GM23338 (cell line): ENCODE results near the gene PIGH. TPM values are rescaled to one million over a fixed set of nuclear protein-coding genes. Genes with fewer than 3 reads are reported as not detected.

Source experiments
- ATAC-seq: fragments of 200-7000 bp; cut with Tn5 transposase; 3 replicates; pipeline ENCODE4 v1.9.1; 2020
- DNase-seq: peaks from one replicate; pipeline ENCODE4 v3.0.0-alpha.2; 2015; ENCODE audit warnings: low spot score
- H2AFZ ChIP-seq: fragments of 200-600 bp; sonication (generic); 2 replicates; pipeline ENCODE4 v1.8.0; 2016; ENCODE audit warnings: antibody characterized with exemption, mild to moderate bottlenecking, moderate library complexity
- H3F3A ChIP-seq: fragments of 200-600 bp; sonication (generic); replicated peaks from 2 replicates; pipeline ENCODE4 v1.8.0; 2017; ENCODE audit warnings: antibody characterized with exemption, mixed run types, low read depth
- H3K27ac ChIP-seq: fragments of 200-600 bp; sonication (generic); 2 replicates; pipeline ENCODE4 v1.6.1; 2016; ENCODE audit warnings: low read depth
- H3K27me3 ChIP-seq: fragments of 200-600 bp; sonication (generic); 2 replicates; pipeline ENCODE4 v1.8.0; 2016; ENCODE audit warnings: mild to moderate bottlenecking, mixed run types, moderate library complexity; ENCODE audit not compliant: insufficient read depth
- H3K36me3 ChIP-seq: fragments of 200-600 bp; sonication (generic); 2 replicates; pipeline ENCODE4 v1.8.0; 2016; ENCODE audit warnings: mild to moderate bottlenecking; ENCODE audit not compliant: insufficient read depth
- H3K4me1 ChIP-seq: fragments of 200-600 bp; sonication (generic); 2 replicates; pipeline ENCODE4 v1.8.0; 2016; ENCODE audit warnings: mild to moderate bottlenecking, moderate library complexity; ENCODE audit not compliant: insufficient read depth
- H3K4me2 ChIP-seq: fragments of 200-600 bp; sonication (generic); 2 replicates; pipeline ENCODE4 v1.7.1; 2017; ENCODE audit warnings: mixed run types
- H3K4me3 ChIP-seq: fragments of 200-600 bp; sonication (generic); 2 replicates; pipeline ENCODE4 v1.6.1; 2016; ENCODE audit warnings: mixed run types
- H3K79me2 ChIP-seq: fragments of 200-600 bp; sonication (generic); replicated peaks from 2 replicates; pipeline ENCODE4 v1.8.0; 2017; ENCODE audit warnings: mild to moderate bottlenecking; ENCODE audit not compliant: insufficient read depth
- H3K9me2 ChIP-seq: fragments of 200-600 bp; sonication (generic); 2 replicates; pipeline ENCODE4 v1.8.0; 2017; ENCODE audit not compliant: insufficient read depth
- H4K20me1 ChIP-seq: fragments of 200-600 bp; sonication (generic); replicated peaks from 2 replicates; pipeline ENCODE4 v1.8.0; 2017; ENCODE audit warnings: mild to moderate bottlenecking; ENCODE audit not compliant: insufficient read depth
- H3K27ac Mint-ChIP-seq: 2 replicates; pipeline ENCODE4 v1.8.0; 2020; ENCODE audit warnings: inconsistent platforms, mild to moderate bottlenecking, moderate library complexity, mixed read lengths
- H3K27me3 Mint-ChIP-seq: 3 replicates; pipeline ENCODE4 v1.8.0; 2022; ENCODE audit warnings: low read depth, mild to moderate bottlenecking, moderate library complexity, mixed read lengths, inconsistent platforms; ENCODE audit not compliant: insufficient read depth, poor library complexity
- H3K36me3 Mint-ChIP-seq: 3 replicates; pipeline ENCODE4 v1.8.0; 2021; ENCODE audit warnings: low read depth, mild to moderate bottlenecking, inconsistent platforms, moderate library complexity, mixed read lengths
- H3K4me1 Mint-ChIP-seq: 3 replicates; pipeline ENCODE4 v1.8.0; 2020; ENCODE audit warnings: mild to moderate bottlenecking, inconsistent platforms, mixed read lengths
- H3K4me3 Mint-ChIP-seq: 3 replicates; pipeline ENCODE4 v1.8.0; 2021; ENCODE audit warnings: moderate library complexity, mild to moderate bottlenecking, inconsistent platforms, mixed read lengths
- H3K9me3 Mint-ChIP-seq: 3 replicates; pipeline ENCODE4 v1.8.0; 2020; ENCODE audit warnings: moderate library complexity, mild to moderate bottlenecking, inconsistent platforms, mixed read lengths
- CREB1 ChIP-seq: fragments of 250-450 bp; sonication (Bioruptor Pico); IDR thresholded peaks from 2 replicates; pipeline ENCODE4 v1.5.0; 2020; ENCODE audit warnings: low read depth, mild to moderate bottlenecking, moderate library complexity
- EZH2 ChIP-seq: fragments of 200-600 bp; sonication (generic); IDR thresholded peaks from one replicate; pipeline ENCODE4 v1.8.0; 2017; ENCODE audit warnings: antibody characterized with exemption, mild to moderate bottlenecking, low read depth; ENCODE audit not compliant: unreplicated experiment
- JUNB ChIP-seq: IDR thresholded peaks from one replicate; pipeline ENCODE4 v1.6.1; 2016; ENCODE audit warnings: antibody characterized with exemption; ENCODE audit not compliant: unreplicated experiment
- NANOG ChIP-seq: IDR thresholded peaks from 2 replicates; pipeline ENCODE4 v1.6.1; 2016; ENCODE audit warnings: antibody characterized with exemption, borderline replicate concordance
- ZNF331 ChIP-seq: fragments of 250-450 bp; sonication (Bioruptor Pico); IDR thresholded peaks from 2 replicates; pipeline ENCODE4 v1.5.0; 2020; ENCODE audit warnings: low read depth, mild to moderate bottlenecking, moderate library complexity
- polyA plus RNA-seq: library from polyadenylated mRNA; unstranded; fragments of >200 nt; fragmentation: Nextera tagmentation; extraction: Ambion mirVana; gene quantifications from 2 replicates; pipeline ENCODE4 v1.2.1, GENCODE V29; 2016
- total RNA-seq: library from RNA; depleted of rRNA; stranded (reverse); fragments of >200 nt; shearing (Covaris generic); gene quantifications from 2 replicates; pipeline ENCODE4 v1.2.3, GENCODE V29; 2014
- TF ChIP-seq, protein P1 (sequence below), 2 experiments: fragments of 200-600 bp in 1 of 2; sonication (generic) in 1 of 2; conservative IDR thresholded peaks; 2 replicates each; pipeline versions ENCODE4 v1.5.1 to v1.6.1; 2016 to 2017; ENCODE audit warnings: antibody characterized with exemption in 2 of 2, low read depth in 2 of 2, mild to moderate bottlenecking in 2 of 2, moderate library complexity in 1 of 2
- TF ChIP-seq, protein P2 (sequence below): fragments of 250-450 bp; sonication (Bioruptor Pico); IDR thresholded peaks from 2 replicates; pipeline ENCODE4 v1.5.0; 2020; ENCODE audit warnings: mild to moderate bottlenecking, moderate library complexity
- TF ChIP-seq, protein P3 (sequence below): IDR thresholded peaks from one replicate; pipeline ENCODE4 v1.6.1; 2018; ENCODE audit warnings: antibody characterized with exemption; ENCODE audit not compliant: unreplicated experiment

The PIGH gene
- total and polyA plus RNA-seq, 2 experiments from 2014 or later: 8.7 to 9.3 TPM

DNA sequence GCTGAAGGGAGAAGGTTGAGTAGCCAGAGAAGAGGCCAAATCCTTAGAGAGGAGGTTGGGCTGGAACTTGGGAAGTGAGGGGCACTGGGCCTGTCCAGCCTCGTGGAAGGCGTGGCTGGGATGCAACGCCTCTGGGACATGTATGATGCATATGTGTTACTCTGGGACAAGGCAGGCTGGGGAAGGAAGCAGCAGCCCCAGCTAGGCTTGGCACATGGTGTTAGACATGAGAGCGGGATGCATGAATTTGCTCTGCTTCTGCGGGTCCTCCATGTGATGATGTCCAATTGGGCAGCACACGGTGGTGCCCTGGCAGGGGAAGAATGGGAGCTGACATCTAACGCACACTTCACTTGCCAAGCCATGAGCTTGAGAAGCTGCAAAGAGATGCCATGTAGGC is 45.7 kb downstream of the PIGH start:
- H3K4me1 Mint-ChIP-seq: peaks cover 7% of the 10 kb centered on the region
- DNase-seq: no peak

More for the DNA sequence above, 45.7 kb downstream of the PIGH start:
- no peaks in the 10 kb centered on the region for H3K27me3 ChIP-seq
- H3K4me3 ChIP-seq: no peak overlapping the region
- Mint-ChIP-seq H3K4me3 (no peak overlapping the region), H3K36me3 (peaks cover 29% of the 10 kb centered on the region), H3K9me3 (no peaks in the 10 kb centered on the region; the same call in 2 of the 3 replicates), H3K27me3 (peaks cover 4% of the 10 kb centered on the region), H3K27ac (no peak overlapping the region)
- 0 out of 2 replicates have a peak, but pooled peaks cover 6% of the 10 kb centered on the region for H3K36me3 ChIP-seq
- no peak for ATAC-seq
- no peaks in the 10 kb centered on the region for H3K79me2 ChIP-seq
- no peak overlapping the region for H3K4me2 ChIP-seq
- no peaks in the 10 kb centered on the region for H3K9me2 ChIP-seq
- H3K27ac ChIP-seq: no peak overlapping the region
- TF ChIP-seq CREB1 (no peak), NANOG (no peak), ZNF331 (CRISPR knock-in tag) (no peak), JUNB (no peak), EZH2 (no peak)
- TF ChIP-seq, protein P1, sequence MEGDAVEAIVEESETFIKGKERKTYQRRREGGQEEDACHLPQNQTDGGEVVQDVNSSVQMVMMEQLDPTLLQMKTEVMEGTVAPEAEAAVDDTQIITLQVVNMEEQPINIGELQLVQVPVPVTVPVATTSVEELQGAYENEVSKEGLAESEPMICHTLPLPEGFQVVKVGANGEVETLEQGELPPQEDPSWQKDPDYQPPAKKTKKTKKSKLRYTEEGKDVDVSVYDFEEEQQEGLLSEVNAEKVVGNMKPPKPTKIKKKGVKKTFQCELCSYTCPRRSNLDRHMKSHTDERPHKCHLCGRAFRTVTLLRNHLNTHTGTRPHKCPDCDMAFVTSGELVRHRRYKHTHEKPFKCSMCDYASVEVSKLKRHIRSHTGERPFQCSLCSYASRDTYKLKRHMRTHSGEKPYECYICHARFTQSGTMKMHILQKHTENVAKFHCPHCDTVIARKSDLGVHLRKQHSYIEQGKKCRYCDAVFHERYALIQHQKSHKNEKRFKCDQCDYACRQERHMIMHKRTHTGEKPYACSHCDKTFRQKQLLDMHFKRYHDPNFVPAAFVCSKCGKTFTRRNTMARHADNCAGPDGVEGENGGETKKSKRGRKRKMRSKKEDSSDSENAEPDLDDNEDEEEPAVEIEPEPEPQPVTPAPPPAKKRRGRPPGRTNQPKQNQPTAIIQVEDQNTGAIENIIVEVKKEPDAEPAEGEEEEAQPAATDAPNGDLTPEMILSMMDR (conservative IDR thresholded peaks at IDR 0.05; ENCODE audit: low read depth in 2 of 2): no peak
- TF ChIP-seq, protein P2, sequence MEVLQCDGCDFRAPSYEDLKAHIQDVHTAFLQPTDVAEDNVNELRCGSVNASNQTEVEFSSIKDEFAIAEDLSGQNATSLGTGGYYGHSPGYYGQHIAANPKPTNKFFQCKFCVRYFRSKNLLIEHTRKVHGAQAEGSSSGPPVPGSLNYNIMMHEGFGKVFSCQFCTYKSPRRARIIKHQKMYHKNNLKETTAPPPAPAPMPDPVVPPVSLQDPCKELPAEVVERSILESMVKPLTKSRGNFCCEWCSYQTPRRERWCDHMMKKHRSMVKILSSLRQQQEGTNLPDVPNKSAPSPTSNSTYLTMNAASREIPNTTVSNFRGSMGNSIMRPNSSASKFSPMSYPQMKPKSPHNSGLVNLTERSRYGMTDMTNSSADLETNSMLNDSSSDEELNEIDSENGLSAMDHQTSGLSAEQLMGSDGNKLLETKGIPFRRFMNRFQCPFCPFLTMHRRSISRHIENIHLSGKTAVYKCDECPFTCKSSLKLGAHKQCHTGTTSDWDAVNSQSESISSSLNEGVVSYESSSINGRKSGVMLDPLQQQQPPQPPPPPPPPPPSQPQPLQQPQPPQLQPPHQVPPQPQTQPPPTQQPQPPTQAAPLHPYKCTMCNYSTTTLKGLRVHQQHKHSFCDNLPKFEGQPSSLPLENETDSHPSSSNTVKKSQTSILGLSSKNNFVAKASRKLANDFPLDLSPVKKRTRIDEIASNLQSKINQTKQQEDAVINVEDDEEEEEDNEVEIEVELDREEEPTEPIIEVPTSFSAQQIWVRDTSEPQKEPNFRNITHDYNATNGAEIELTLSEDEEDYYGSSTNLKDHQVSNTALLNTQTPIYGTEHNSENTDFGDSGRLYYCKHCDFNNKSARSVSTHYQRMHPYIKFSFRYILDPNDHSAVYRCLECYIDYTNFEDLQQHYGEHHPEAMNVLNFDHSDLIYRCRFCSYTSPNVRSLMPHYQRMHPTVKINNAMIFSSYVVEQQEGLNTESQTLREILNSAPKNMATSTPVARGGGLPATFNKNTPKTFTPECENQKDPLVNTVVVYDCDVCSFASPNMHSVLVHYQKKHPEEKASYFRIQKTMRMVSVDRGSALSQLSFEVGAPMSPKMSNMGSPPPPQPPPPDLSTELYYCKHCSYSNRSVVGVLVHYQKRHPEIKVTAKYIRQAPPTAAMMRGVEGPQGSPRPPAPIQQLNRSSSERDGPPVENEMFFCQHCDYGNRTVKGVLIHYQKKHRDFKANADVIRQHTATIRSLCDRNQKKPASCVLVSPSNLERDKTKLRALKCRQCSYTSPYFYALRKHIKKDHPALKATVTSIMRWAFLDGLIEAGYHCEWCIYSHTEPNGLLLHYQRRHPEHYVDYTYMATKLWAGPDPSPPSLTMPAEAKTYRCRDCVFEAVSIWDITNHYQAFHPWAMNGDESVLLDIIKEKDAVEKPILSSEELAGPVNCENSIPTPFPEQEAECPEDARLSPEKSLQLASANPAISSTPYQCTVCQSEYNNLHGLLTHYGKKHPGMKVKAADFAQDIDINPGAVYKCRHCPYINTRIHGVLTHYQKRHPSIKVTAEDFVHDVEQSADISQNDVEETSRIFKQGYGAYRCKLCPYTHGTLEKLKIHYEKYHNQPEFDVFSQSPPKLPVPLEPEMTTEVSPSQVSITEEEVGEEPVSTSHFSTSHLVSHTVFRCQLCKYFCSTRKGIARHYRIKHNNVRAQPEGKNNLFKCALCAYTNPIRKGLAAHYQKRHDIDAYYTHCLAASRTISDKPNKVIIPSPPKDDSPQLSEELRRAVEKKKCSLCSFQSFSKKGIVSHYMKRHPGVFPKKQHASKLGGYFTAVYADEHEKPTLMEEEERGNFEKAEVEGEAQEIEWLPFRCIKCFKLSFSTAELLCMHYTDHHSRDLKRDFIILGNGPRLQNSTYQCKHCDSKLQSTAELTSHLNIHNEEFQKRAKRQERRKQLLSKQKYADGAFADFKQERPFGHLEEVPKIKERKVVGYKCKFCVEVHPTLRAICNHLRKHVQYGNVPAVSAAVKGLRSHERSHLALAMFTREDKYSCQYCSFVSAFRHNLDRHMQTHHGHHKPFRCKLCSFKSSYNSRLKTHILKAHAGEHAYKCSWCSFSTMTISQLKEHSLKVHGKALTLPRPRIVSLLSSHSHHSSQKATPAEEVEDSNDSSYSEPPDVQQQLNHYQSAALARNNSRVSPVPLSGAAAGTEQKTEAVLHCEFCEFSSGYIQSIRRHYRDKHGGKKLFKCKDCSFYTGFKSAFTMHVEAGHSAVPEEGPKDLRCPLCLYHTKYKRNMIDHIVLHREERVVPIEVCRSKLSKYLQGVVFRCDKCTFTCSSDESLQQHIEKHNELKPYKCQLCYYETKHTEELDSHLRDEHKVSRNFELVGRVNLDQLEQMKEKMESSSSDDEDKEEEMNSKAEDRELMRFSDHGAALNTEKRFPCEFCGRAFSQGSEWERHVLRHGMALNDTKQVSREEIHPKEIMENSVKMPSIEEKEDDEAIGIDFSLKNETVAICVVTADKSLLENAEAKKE (CRISPR knock-in tag): no peak
- TF ChIP-seq, protein P3, sequence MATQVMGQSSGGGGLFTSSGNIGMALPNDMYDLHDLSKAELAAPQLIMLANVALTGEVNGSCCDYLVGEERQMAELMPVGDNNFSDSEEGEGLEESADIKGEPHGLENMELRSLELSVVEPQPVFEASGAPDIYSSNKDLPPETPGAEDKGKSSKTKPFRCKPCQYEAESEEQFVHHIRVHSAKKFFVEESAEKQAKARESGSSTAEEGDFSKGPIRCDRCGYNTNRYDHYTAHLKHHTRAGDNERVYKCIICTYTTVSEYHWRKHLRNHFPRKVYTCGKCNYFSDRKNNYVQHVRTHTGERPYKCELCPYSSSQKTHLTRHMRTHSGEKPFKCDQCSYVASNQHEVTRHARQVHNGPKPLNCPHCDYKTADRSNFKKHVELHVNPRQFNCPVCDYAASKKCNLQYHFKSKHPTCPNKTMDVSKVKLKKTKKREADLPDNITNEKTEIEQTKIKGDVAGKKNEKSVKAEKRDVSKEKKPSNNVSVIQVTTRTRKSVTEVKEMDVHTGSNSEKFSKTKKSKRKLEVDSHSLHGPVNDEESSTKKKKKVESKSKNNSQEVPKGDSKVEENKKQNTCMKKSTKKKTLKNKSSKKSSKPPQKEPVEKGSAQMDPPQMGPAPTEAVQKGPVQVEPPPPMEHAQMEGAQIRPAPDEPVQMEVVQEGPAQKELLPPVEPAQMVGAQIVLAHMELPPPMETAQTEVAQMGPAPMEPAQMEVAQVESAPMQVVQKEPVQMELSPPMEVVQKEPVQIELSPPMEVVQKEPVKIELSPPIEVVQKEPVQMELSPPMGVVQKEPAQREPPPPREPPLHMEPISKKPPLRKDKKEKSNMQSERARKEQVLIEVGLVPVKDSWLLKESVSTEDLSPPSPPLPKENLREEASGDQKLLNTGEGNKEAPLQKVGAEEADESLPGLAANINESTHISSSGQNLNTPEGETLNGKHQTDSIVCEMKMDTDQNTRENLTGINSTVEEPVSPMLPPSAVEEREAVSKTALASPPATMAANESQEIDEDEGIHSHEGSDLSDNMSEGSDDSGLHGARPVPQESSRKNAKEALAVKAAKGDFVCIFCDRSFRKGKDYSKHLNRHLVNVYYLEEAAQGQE: no peak
- H3F3A ChIP-seq: no peaks in the 10 kb centered on the region
- H2AFZ ChIP-seq: no peak overlapping the region
- no peaks in the 10 kb centered on the region for H3K4me1 ChIP-seq
- H4K20me1 ChIP-seq: no peaks in the 10 kb centered on the region
